HCT116 (cell line): ENCODE data around the gene SCP2. TPM values are rescaled to one million over a fixed set of nuclear protein-coding genes. Genes with fewer than 3 reads are reported as not detected.

ENCODE experiments used
- ATAC-seq: fragments of 200-7000 bp; cut with Tn5 transposase; 2 replicates; pipeline ENCODE4 v1.9.1; 2020; ENCODE audit warnings: mild to moderate bottlenecking, moderate library complexity
- BruUV-seq: library from RNA; stranded (reverse); fragments of 400-500 nt; replicated peaks from 2 replicates; lab custom pipeline; 2021; lab: Mats Ljungman, UMichigan
- CTCF ChIA-PET: fragments of 300-600 bp; sonication (Branson Sonifier 250); formaldehyde crosslinking; loops from one replicate; lab custom pipeline; 2021; ENCODE audit warnings: antibody characterized with exemption; lab: Charles Lee
- POLR2A ChIA-PET: fragments of 300-600, 350-600 bp; sonication (Branson Sonifier 250); formaldehyde crosslinking; loops from one replicate; lab custom pipeline; 2021; ENCODE audit warnings: antibody characterized with exemption; lab: Charles Lee
- RAD21 ChIA-PET, 2 experiments: fragments of 300-600 bp; sonication (Branson Sonifier 250); formaldehyde crosslinking; loops; one replicate each; lab custom pipeline; 2023; ENCODE audit warnings: low total read pairs in 2 of 2; ENCODE audit not compliant: uncharacterized antibody in 2 of 2, unreplicated experiment in 2 of 2, low non-redundant PET in 1 of 2; lab: Charles Lee
- DNase-seq: peaks from one replicate; pipeline ENCODE4 v3.0.0-alpha.2; 2010; ENCODE audit warnings: low read depth, low spot score
- H2AFZ ChIP-seq: fragments of 200-600 bp; shearing (Covaris generic), sonication (generic); 2 replicates; pipeline ENCODE4 v1.6.1; 2017; ENCODE audit warnings: low read depth, mixed run types, mixed read lengths, antibody characterized with exemption, low read length; ENCODE audit not compliant: poor library complexity, severe bottlenecking
- H3K27ac ChIP-seq: 2 replicates; pipeline ENCODE4 v1.5.1; 2012; ENCODE audit warnings: low read depth, low read length
- H3K27me3 ChIP-seq: fragments of 200-600 bp; sonication (generic); 2 replicates; pipeline ENCODE4 v1.6.1; 2016; ENCODE audit warnings: mixed run types, low read length, mixed read lengths; ENCODE audit not compliant: insufficient read depth
- H3K36me3 ChIP-seq, 2 experiments: fragments of 200-500 bp in 1 of 2; fragments of 200-600 bp in 1 of 2; sonication (Bioruptor generic) in 1 of 2; sonication (generic) in 1 of 2; 2 replicates each; pipeline versions ENCODE4 v1.5.1 to v1.6.1; 2014 to 2016; ENCODE audit warnings: low read length in 2 of 2, inconsistent platforms in 1 of 2, mixed read lengths in 1 of 2, mixed run types in 1 of 2; ENCODE audit not compliant: insufficient read depth in 2 of 2, control insufficient read depth in 1 of 2
- H3K4me1 ChIP-seq, 2 experiments: fragments of 200-600 bp in 1 of 2; sonication (generic) in 1 of 2; 2 replicates each; pipeline versions ENCODE4 v1.5.1 to v1.6.1; 2012 to 2017; ENCODE audit warnings: low read length in 2 of 2, inconsistent platforms in 1 of 2, mild to moderate bottlenecking in 1 of 2, mixed read lengths in 1 of 2, mixed run types in 1 of 2, moderate library complexity in 1 of 2; ENCODE audit not compliant: insufficient read depth in 2 of 2, control insufficient read depth in 1 of 2
- H3K4me2 ChIP-seq: fragments of 200-600 bp; sonication (generic); 2 replicates; pipeline ENCODE4 v1.6.1; 2017; ENCODE audit warnings: mixed run types, low read length, mixed read lengths
- H3K4me3 ChIP-seq, 2 experiments: fragments of 200-600 bp in 1 of 2; sonication (generic) in 1 of 2; replicated peaks in 1 of 2; 2 replicates each; pipeline ENCODE4 v1.5.1; 2011 to 2016; ENCODE audit warnings: low read length in 2 of 2, control low read depth in 1 of 2, low read depth in 1 of 2, mild to moderate bottlenecking in 1 of 2, mixed read lengths in 1 of 2, mixed run types in 1 of 2
- H3K79me2 ChIP-seq: fragments of 200-600 bp; sonication (generic); 2 replicates; pipeline ENCODE4 v1.6.1; 2017; ENCODE audit warnings: mild to moderate bottlenecking, mixed run types, low read length, moderate library complexity, mixed read lengths; ENCODE audit not compliant: insufficient read depth
- H3K9ac ChIP-seq: fragments of 200-600 bp; sonication (generic); 2 replicates; pipeline ENCODE4 v1.6.1; 2016; ENCODE audit warnings: low read length, mixed read lengths
- H3K9me2 ChIP-seq: fragments of 200-600 bp; sonication (generic), shearing (Covaris generic); 2 replicates; pipeline ENCODE4 v1.6.1; 2017; ENCODE audit warnings: mixed run types, mild to moderate bottlenecking, moderate library complexity; ENCODE audit not compliant: insufficient read depth
- H3K9me3 ChIP-seq, 2 experiments: fragments of 200-500 bp in 1 of 2; fragments of 200-600 bp in 1 of 2; sonication (Bioruptor generic) in 1 of 2; sonication (generic) in 1 of 2; 2 replicates each; pipeline ENCODE4 v1.6.1; 2014 to 2017; ENCODE audit warnings: low read length in 2 of 2, mixed read lengths in 2 of 2, inconsistent platforms in 1 of 2, low read depth in 1 of 2, mild to moderate bottlenecking in 1 of 2, mixed run types in 1 of 2, moderate library complexity in 1 of 2; ENCODE audit not compliant: control insufficient read depth in 1 of 2, insufficient read depth in 1 of 2
- H4K20me1 ChIP-seq: fragments of 200-600 bp; sonication (generic), shearing (Covaris generic); 2 replicates; pipeline ENCODE4 v1.6.1; 2017; ENCODE audit warnings: mixed run types, mild to moderate bottlenecking, moderate library complexity; ENCODE audit not compliant: insufficient read depth
- CEBPB ChIP-seq: IDR thresholded peaks from 2 replicates; pipeline ENCODE4 v1.6.1; 2012; ENCODE audit warnings: low read depth
- EZH2phosphoT487 ChIP-seq: fragments of 200-600 bp; IDR thresholded peaks from 2 replicates; pipeline ENCODE4 v1.6.1; 2018; ENCODE audit warnings: antibody characterized with exemption, borderline replicate concordance
- JUND ChIP-seq: IDR thresholded peaks from 2 replicates; pipeline ENCODE4 v1.6.1; 2012
- POLR2A ChIP-seq: IDR thresholded peaks from 2 replicates; pipeline ENCODE4 v1.7.0; 2011; ENCODE audit warnings: borderline replicate concordance; ENCODE audit not compliant: insufficient read depth, insufficient read length; ENCODE audit errors: extremely low read depth
- SIN3A ChIP-seq: IDR thresholded peaks from 2 replicates; pipeline ENCODE4 v1.6.1; 2012; ENCODE audit warnings: low read depth
- SP1 ChIP-seq: IDR thresholded peaks from 2 replicates; pipeline ENCODE4 v1.6.1; 2012; ENCODE audit warnings: low read depth
- SRF ChIP-seq: IDR thresholded peaks from 2 replicates; pipeline ENCODE4 v1.6.1; 2012; ENCODE audit warnings: low read depth
- TCF7L2 ChIP-seq: IDR thresholded peaks from 2 replicates; pipeline ENCODE4 v1.7.0; 2011; ENCODE audit warnings: borderline replicate concordance, inconsistent platforms; ENCODE audit not compliant: insufficient read depth, insufficient read length; ENCODE audit errors: extremely low read depth
- ZFX ChIP-seq: fragments of 450-650 bp; IDR thresholded peaks from 2 replicates; pipeline ENCODE4 v1.6.1; 2017
- intact Hi-C: fragments of 100-400 bp; cut with micrococcal nuclease; formaldehyde crosslinking; loops from 2 replicates; pipeline ENCODE4 v1.10.0; 2022
- total RNA-seq: library from RNA; stranded (reverse); gene quantifications from one replicate; pipeline ENCODE4 v1.2.1, GENCODE V29; 2021; ENCODE audit not compliant: unreplicated experiment
- TF ChIP-seq, protein P1 (sequence below), 3 experiments: fragments of 200-600 bp in 1 of 3; sonication (generic) in 1 of 3; IDR thresholded peaks in 2 of 3; conservative IDR thresholded peaks in 1 of 3; 2 replicates each; pipeline ENCODE4 v1.5.1; 2012 to 2017; ENCODE audit warnings: low read depth in 2 of 3, low read length in 2 of 3, antibody characterized with exemption in 1 of 3, borderline replicate concordance in 1 of 3, control low read depth in 1 of 3, mild to moderate bottlenecking in 1 of 3, mixed read lengths in 1 of 3, mixed run types in 1 of 3, moderate library complexity in 1 of 3; ENCODE audit not compliant: insufficient read depth in 1 of 3
- TF ChIP-seq, protein P2 (sequence below): IDR thresholded peaks from 2 replicates; pipeline ENCODE4 v1.6.1; 2012
- TF ChIP-seq, protein P3 (sequence below): IDR thresholded peaks from 2 replicates; pipeline ENCODE4 v1.6.1; 2012; ENCODE audit warnings: low read depth

SCP2 gene
- total RNA-seq, 1 experiment from 2014 or later: 62.0 TPM

DNA sequence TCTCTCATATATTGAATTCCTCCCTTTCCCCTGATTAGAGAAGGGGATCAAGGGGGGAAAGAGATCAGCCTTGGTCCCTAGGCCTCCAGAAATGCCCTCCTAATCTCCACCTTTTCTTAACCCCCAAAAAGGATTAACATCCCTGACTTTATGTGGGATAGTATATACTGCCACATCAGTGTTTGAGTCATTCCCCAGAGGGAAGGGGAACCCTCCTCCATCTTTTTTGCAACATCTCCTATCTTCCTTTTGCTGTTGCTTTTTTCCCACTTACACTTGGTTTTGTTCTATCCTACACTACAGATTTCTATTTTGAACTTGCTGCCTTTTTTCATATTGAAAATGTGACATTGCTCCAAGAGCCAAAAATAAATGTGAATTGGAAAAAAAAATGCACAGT, 69.6 kb downstream of the SCP2 start:
- Histone ChIP-seq H4K20me1 (no peaks in the 10 kb centered on the region), H3K4me2 (no peak overlapping the region), H3K4me3 (no peak overlapping the region), H3K9me2 (no peaks in the 10 kb centered on the region), H3K4me1 (no peaks in the 10 kb centered on the region), H3K9me3 (no peaks in the 10 kb centered on the region), H2AFZ (no peak overlapping the region), H3K27ac (no peak overlapping the region), H3K79me2 (no peaks in the 10 kb centered on the region), H3K27me3 (no peaks in the 10 kb centered on the region), H3K9ac (no peak overlapping the region), H3K36me3 (no peaks in the 10 kb centered on the region)
- CTCF ChIA-PET: no interaction called here
- TF ChIP-seq EZH2phosphoT487 (no peak), SRF (no peak), POLR2A (no peak), CEBPB (no peak), ZFX (no peak), JUND (no peak), SIN3A (no peak), TCF7L2 (no peak), SP1 (no peak)
- TF ChIP-seq, protein P1, sequence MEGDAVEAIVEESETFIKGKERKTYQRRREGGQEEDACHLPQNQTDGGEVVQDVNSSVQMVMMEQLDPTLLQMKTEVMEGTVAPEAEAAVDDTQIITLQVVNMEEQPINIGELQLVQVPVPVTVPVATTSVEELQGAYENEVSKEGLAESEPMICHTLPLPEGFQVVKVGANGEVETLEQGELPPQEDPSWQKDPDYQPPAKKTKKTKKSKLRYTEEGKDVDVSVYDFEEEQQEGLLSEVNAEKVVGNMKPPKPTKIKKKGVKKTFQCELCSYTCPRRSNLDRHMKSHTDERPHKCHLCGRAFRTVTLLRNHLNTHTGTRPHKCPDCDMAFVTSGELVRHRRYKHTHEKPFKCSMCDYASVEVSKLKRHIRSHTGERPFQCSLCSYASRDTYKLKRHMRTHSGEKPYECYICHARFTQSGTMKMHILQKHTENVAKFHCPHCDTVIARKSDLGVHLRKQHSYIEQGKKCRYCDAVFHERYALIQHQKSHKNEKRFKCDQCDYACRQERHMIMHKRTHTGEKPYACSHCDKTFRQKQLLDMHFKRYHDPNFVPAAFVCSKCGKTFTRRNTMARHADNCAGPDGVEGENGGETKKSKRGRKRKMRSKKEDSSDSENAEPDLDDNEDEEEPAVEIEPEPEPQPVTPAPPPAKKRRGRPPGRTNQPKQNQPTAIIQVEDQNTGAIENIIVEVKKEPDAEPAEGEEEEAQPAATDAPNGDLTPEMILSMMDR (IDR thresholded peaks at IDR 0.05 in 2 of 3, conservative IDR thresholded peaks at IDR 0.05 in 1 of 3; ENCODE audit: borderline replicate concordance in 1 of 3, insufficient read depth in 1 of 3, low read depth in 2 of 3, low read length in 2 of 3): no peak
- TF ChIP-seq, protein P2, sequence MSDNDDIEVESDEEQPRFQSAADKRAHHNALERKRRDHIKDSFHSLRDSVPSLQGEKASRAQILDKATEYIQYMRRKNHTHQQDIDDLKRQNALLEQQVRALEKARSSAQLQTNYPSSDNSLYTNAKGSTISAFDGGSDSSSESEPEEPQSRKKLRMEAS: no peak
- TF ChIP-seq, protein P3, sequence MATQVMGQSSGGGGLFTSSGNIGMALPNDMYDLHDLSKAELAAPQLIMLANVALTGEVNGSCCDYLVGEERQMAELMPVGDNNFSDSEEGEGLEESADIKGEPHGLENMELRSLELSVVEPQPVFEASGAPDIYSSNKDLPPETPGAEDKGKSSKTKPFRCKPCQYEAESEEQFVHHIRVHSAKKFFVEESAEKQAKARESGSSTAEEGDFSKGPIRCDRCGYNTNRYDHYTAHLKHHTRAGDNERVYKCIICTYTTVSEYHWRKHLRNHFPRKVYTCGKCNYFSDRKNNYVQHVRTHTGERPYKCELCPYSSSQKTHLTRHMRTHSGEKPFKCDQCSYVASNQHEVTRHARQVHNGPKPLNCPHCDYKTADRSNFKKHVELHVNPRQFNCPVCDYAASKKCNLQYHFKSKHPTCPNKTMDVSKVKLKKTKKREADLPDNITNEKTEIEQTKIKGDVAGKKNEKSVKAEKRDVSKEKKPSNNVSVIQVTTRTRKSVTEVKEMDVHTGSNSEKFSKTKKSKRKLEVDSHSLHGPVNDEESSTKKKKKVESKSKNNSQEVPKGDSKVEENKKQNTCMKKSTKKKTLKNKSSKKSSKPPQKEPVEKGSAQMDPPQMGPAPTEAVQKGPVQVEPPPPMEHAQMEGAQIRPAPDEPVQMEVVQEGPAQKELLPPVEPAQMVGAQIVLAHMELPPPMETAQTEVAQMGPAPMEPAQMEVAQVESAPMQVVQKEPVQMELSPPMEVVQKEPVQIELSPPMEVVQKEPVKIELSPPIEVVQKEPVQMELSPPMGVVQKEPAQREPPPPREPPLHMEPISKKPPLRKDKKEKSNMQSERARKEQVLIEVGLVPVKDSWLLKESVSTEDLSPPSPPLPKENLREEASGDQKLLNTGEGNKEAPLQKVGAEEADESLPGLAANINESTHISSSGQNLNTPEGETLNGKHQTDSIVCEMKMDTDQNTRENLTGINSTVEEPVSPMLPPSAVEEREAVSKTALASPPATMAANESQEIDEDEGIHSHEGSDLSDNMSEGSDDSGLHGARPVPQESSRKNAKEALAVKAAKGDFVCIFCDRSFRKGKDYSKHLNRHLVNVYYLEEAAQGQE: no peak
- POLR2A ChIA-PET: no interaction called here
- intact Hi-C loops: no loop called here
- RAD21 ChIA-PET: no interaction called here
- BruUV-seq: no TSS peak
- ATAC-seq: no peak
- no peak for DNase-seq
